Adrenal gland (tissue), 12 donors: ENCODE data around the gene ZC3H18. TPM values are rescaled to one million over a fixed set of nuclear protein-coding genes. Genes with fewer than 3 reads are reported as not detected.

Source experiments
- DNase-seq, 7 donors: peaks; one replicate each; pipeline ENCODE4 v3.0.0-alpha.2; 2019 to 2020
- H3K27ac ChIP-seq, 5 donors: fragments of 200-600 bp; sonication (generic) in 4 of 5; 1 replicate in 3 of 5; 2 replicates in 2 of 5; pipeline versions ENCODE4 v1.5.1 to v1.8.0; 2016 to 2020; ENCODE audit warnings: mild to moderate bottlenecking in 1 of 5
- H3K27me3 ChIP-seq: fragments of 200-600 bp; 2 replicates; pipeline ENCODE4 v1.8.0; 2021
- H3K36me3 ChIP-seq, 2 donors: fragments of 200-600 bp; replicated peaks in 1 of 2; 1 replicate in 1 of 2; 2 replicates in 1 of 2; pipeline versions ENCODE4 v1.5.1 to v1.8.0; 2018 to 2022
- H3K4me1 ChIP-seq, 2 donors: fragments of 200-600 bp; replicated peaks in 1 of 2; 1 replicate in 1 of 2; 2 replicates in 1 of 2; pipeline versions ENCODE4 v1.5.1 to v1.8.0; 2018 to 2021
- H3K4me3 ChIP-seq, 4 donors: fragments of 200-600 bp; sonication (generic) in 3 of 4; one replicate each; pipeline ENCODE4 v1.5.1; 2016 to 2018
- H3K9me3 ChIP-seq, 3 donors: fragments of 200-600 bp; sonication (generic) in 1 of 3; replicated peaks in 1 of 3; 1 replicate in 2 of 3; 2 replicates in 1 of 3; pipeline versions ENCODE4 v1.5.1 to v1.8.0; 2016 to 2021
- POLR2A ChIP-seq, 2 donors: fragments of 450-650 bp; IDR thresholded peaks; one replicate each; pipeline ENCODE4 v1.6.1; 2017; ENCODE audit warnings: antibody characterized with exemption in 2 of 2, mild to moderate bottlenecking in 2 of 2, moderate library complexity in 1 of 2
- WGBS, 4 donors: extraction: QIAGEN DNeasy Blood & Tissue Kit in 2 of 4; methylation state at CpG; one replicate each; pipeline versions ENCODE4 v1.1.5 to v1.1.7; 2013 to 2017; 5-methylcytosine and 5-hydroxymethylcytosine counted together
- intact Hi-C, 2 donors: fragments of 100-400 bp; cut with DNase I; formaldehyde crosslinking; loops; one replicate each; pipeline versions ENCODE4 v1.14.1 to v1.15.0; 2022 to 2023
- polyA plus RNA-seq, 3 donors: library from polyadenylated mRNA; stranded (reverse); fragments of 200-250 nt in 2 of 3; fragments of 350-450 nt in 1 of 3; fragmentation: Illumina TruSeq in 1 of 3; extraction: RNeasy Lipid Tissue Mini Kit (QIAGEN cat#74804) in 1 of 3; gene quantifications; one replicate each; pipeline ENCODE4 v1.2.3, GENCODE V29; 2013 to 2014
- total RNA-seq, 9 donors: library from RNA; depleted of rRNA in 4 of 9; stranded (reverse); fragments of >200 nt in 4 of 9; fragments of 120-200 nt in 1 of 9; fragmentation: NEBNext Ultra II Directional in 1 of 9; extraction: Animal tissue kit (Norgen Biotek cat#: 25700) in 1 of 9; gene quantifications; one replicate each; pipeline versions ENCODE4 v1.1.0 to v1.2.4, GENCODE V29; 2013 to 2023
- TF ChIP-seq, protein P1 (sequence below), 6 experiments: fragments of 450-650 bp in 4 of 6; fragments of 200-600 bp in 2 of 6; sonication (generic) in 1 of 6; IDR thresholded peaks; 1 replicate in 5 of 6; 2 replicates in 1 of 6; pipeline versions ENCODE4 v1.5.1 to v1.8.0; 2016 to 2021; ENCODE audit warnings: antibody characterized with exemption in 6 of 6, mild to moderate bottlenecking in 2 of 6, moderate library complexity in 1 of 6
- donor health status: healthy with polysubstance abuse.
- donor health status: Bipolar disorder and iron deficiency.
- donor health status: DM: yes; HTN: yes; CAD: no.
- donor health status: DM: no; HTN: no; CAD: no.
- donor health status: DM: no; HTN: no; CAD: no.
- donor health status: DM: yes; HTN: yes; CAD: no.

Gene ZC3H18
- total and polyA plus RNA-seq, 12 donors = 6.1 to 49.1 (median 22.9) TPM

DNA sequence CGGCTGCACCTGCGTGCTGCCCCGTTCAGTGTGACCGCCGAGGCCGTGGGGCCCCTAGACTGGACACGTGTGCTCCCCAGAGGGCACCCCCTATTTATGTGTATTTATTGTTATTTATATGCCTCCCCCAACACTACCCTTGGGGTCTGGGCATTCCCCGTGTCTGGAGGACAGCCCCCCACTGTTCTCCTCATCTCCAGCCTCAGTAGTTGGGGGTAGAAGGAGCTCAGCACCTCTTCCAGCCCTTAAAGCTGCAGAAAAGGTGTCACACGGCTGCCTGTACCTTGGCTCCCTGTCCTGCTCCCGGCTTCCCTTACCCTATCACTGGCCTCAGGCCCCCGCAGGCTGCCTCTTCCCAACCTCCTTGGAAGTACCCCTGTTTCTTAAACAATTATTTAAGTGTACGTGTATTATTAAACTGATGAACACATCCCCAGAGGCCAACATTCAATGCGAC, 69.9 kb downstream of the ZC3H18 start:
- TF ChIP-seq, protein P1, sequence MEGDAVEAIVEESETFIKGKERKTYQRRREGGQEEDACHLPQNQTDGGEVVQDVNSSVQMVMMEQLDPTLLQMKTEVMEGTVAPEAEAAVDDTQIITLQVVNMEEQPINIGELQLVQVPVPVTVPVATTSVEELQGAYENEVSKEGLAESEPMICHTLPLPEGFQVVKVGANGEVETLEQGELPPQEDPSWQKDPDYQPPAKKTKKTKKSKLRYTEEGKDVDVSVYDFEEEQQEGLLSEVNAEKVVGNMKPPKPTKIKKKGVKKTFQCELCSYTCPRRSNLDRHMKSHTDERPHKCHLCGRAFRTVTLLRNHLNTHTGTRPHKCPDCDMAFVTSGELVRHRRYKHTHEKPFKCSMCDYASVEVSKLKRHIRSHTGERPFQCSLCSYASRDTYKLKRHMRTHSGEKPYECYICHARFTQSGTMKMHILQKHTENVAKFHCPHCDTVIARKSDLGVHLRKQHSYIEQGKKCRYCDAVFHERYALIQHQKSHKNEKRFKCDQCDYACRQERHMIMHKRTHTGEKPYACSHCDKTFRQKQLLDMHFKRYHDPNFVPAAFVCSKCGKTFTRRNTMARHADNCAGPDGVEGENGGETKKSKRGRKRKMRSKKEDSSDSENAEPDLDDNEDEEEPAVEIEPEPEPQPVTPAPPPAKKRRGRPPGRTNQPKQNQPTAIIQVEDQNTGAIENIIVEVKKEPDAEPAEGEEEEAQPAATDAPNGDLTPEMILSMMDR (IDR thresholded peaks at IDR 0.05) = no peak
- no peak for TF ChIP-seq POLR2A (IDR thresholded peaks at IDR 0.05)
- H3K36me3 ChIP-seq = no peaks in the 10 kb centered on the region
- WGBS, 4 donors = 46 to 64% (median 52%) methylated on average over 13 of the region's 13 CpGs
- no peak overlapping the region for H3K27ac ChIP-seq
- DNase-seq = no peak
- no peak overlapping the region for H3K4me3 ChIP-seq
- peaks cover 19% of the 10 kb centered on the region for H3K27me3 ChIP-seq
- no peaks in the 10 kb centered on the region for H3K9me3 ChIP-seq
- H3K4me1 ChIP-seq = no peaks in the 10 kb centered on the region
- intact Hi-C loops = no loop called here

DNA sequence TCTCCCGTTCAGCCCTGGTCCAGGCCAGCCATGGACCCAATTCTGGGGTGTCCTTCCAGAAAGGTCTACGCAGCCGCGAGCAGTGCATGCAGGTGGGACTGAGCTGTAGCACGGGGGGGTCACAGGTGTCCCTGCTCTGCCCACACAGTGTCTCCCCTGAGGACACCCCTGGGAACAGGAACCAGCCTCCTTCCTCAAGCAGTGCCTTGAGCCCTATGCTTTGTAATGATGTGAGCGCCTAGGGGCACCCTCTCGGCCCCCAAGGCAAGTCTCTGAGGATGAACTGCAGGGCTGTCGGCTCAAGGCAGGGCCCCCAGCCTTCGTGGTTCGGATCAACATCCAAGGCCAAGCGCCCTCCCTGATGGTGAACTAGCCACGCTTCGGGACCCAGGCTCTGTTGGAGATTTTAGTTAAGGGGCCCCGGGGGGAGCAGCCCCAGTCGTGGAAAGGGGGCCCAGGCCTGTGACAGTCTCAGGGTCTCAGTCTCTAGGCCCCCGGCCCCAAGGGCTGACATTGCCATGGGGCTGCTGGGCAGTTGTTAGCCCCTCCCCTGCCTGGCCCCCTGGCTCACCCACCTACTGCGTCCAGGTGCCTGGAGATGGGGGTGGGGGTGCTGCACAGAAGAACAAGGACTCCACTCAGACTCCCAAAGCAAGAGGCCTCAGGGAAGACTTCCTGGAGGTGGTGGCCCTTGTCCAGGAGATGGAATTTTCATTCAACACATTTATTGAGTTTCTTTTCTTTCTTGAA, 70.5 kb downstream of the ZC3H18 start:
- intact Hi-C loops = no loop called here
- Histone ChIP-seq H3K9me3 (no peaks in the 10 kb centered on the region), H3K27ac (no peak overlapping the region)

DNA sequence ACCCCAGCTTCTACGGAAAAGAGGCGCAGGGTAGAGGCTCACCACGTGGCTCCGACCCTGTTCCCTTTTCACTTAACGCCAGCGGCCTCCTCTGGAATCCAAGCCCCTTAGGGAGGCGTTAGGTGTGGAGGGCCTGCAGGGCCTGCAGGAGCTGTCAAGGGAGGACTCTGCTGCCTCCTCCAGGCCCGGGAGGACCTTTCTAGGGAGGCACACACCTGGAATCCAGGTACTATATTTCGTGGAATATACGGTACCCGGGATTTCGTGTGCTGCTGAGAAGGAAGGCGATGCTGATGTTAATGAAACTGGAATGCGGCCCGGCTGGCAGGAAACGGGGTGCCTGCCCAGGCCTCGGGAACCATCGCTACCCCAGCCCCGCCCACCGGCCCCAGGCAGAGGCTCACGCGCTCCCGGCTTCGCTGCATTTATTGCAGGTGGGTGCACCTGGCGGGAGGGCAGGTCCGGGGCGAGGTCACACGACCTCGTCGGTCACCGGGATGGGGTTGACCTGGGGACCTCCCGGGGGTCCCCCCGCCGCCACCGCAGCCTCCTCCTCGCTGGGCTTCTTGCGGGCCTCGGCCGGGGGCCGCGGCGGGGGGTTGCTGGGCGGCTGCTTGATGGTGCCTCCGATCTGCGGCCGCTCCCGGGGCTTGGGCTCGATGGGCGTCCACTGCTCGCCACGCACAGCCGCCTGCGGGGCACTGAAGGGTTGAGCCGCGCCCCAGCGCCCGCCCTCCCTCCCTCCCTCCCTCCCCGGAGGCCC, 72.9 kb downstream of the ZC3H18 start:
- Histone ChIP-seq H3K4me3 (no peak overlapping the region), H3K27me3 (peaks cover 19% of the 10 kb centered on the region), H3K27ac (no peak overlapping the region), H3K4me1 (no peaks in the 10 kb centered on the region), H3K36me3 (no peaks in the 10 kb centered on the region), H3K9me3 (no peaks in the 10 kb centered on the region)
- 76 to 86% (median 85%) methylated on average over 22 to 58 of the region's 58 CpGs for WGBS, 4 donors
- no peak for DNase-seq
- TF ChIP-seq POLR2A (IDR thresholded peaks at IDR 0.05) = no peak
- TF ChIP-seq, protein P1 (IDR thresholded peaks at IDR 0.05) = no peak
- intact Hi-C loops = no loop called here

More for the DNA sequence above, 70.5 kb downstream of the ZC3H18 start:
- TF ChIP-seq, protein P1 (IDR thresholded peaks at IDR 0.05) = no peak
- TF ChIP-seq POLR2A (IDR thresholded peaks at IDR 0.05) = no peak
- no peak overlapping the region for H3K4me3 ChIP-seq
- WGBS, 4 donors = 45 to 58% (median 51%) methylated on average over 6 to 17 of the region's 17 CpGs
- H3K4me1 ChIP-seq = no peaks in the 10 kb centered on the region
- H3K27me3 ChIP-seq = peaks cover 19% of the 10 kb centered on the region
- DNase-seq = no peak
- H3K36me3 ChIP-seq = no peaks in the 10 kb centered on the region

DNA sequence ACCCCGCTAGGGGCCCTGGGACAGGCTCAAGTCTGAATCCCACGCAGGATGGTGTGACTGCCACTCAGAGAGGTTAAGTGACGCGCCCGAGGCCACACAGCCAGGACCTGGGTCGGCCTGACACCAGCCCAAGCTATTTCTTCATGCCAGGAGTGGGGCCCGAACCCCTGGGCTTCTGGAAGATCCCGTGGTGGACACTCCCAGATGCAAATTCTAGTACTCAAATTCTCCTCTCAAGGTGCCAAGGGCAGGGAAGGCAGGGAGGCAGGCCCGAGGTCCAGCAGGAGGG, 73.4 kb downstream of the ZC3H18 start:
- 84 to 100% (median 86%) methylated on average over 1 to 9 of the region's 9 CpGs; no CpG with 5 or more reads in 1 of the 4 donors for WGBS, 4 donors
- no peaks in the 10 kb centered on the region for H3K9me3 ChIP-seq
- no peak overlapping the region for H3K4me3 ChIP-seq

More for the DNA sequence above, 73.4 kb downstream of the ZC3H18 start:
- Histone ChIP-seq H3K4me1 (no peaks in the 10 kb centered on the region), H3K27ac (no peak overlapping the region), H3K27me3 (peaks cover 14% of the 10 kb centered on the region), H3K36me3 (no peaks in the 10 kb centered on the region)
- TF ChIP-seq, protein P1 (IDR thresholded peaks at IDR 0.05) = no peak
- TF ChIP-seq POLR2A (IDR thresholded peaks at IDR 0.05) = no peak
- DNase-seq = no peak
- intact Hi-C loops = no loop called here
